HG02852 (cell line): ENCODE data around the gene SERAC1.

Source experiments
- ATAC-seq: cut with Tn5 transposase; IDR thresholded peaks from one replicate; pipeline ENCODE4 v1.9.1; 2021; ENCODE audit warnings: mild to moderate bottlenecking, moderate library complexity; ENCODE audit not compliant: unreplicated experiment

SERAC1 gene

GRCh38 chr6:158125271-158125670, 42.8 kb downstream of the SERAC1 start:
- no peak for ATAC-seq

GRCh38 chr6:158124288-158124687, 43.8 kb downstream of the SERAC1 start:
- no peak for ATAC-seq

GRCh38 chr6:158122048-158122447, 46.0 kb downstream of the SERAC1 start:
- no peak for ATAC-seq

- ATAC-seq, result no peak
Observed at GRCh38 chr6:158121335-158121734, 46.7 kb downstream of the SERAC1 start.

- no peak for ATAC-seq
Observed at GRCh38 chr6:158118886-158119285, 49.2 kb downstream of the SERAC1 start.

GRCh38 chr6:158115508-158115907, 52.6 kb downstream of the SERAC1 start:
- ATAC-seq, result no peak

GRCh38 chr6:158115102-158115501, 53.0 kb downstream of the SERAC1 start:
- ATAC-seq, result no peak

- no peak for ATAC-seq
Observed at GRCh38 chr6:158113802-158114201, 54.3 kb downstream of the SERAC1 start.

- no peak for ATAC-seq
Observed at GRCh38 chr6:158111987-158112386, 56.1 kb downstream of the SERAC1 start.

GRCh38 chr6:158110986-158111385, 57.1 kb downstream of the SERAC1 start:
- ATAC-seq, result no peak

GRCh38 chr6:158109748-158110147, 58.3 kb downstream of the SERAC1 start:
- ATAC-seq, result no peak

GRCh38 chr6:158104696-158105095, 63.4 kb downstream of the SERAC1 start:
- ATAC-seq, result no peak

GRCh38 chr6:158103228-158103627, 64.8 kb downstream of the SERAC1 start:
- ATAC-seq, result no peak

GRCh38 chr6:158095671-158096070, 72.4 kb downstream of the SERAC1 start:
- ATAC-seq, result no peak

- no peak for ATAC-seq
Observed at GRCh38 chr6:158095031-158095430, 73.0 kb downstream of the SERAC1 start.

GRCh38 chr6:158092806-158093205, 75.3 kb downstream of the SERAC1 start:
- ATAC-seq, result no peak

- ATAC-seq, result no peak
Observed at GRCh38 chr6:158087224-158087867, 80.7 kb downstream of the SERAC1 start.

- ATAC-seq, result no peak
Observed at GRCh38 chr6:158086504-158087223, 81.4 kb downstream of the SERAC1 start.

- peak; percentile 59 for ATAC-seq
Observed at GRCh38 chr6:158086054-158086503, 82.0 kb downstream of the SERAC1 start.

- no peak for ATAC-seq
Observed at GRCh38 chr6:158085261-158086053, 82.6 kb downstream of the SERAC1 start.

GRCh38 chr6:158083455-158084325, 84.4 kb downstream of the SERAC1 start:
- ATAC-seq, result no peak
